HG02852 (cell line): ENCODE measurements around the gene ZDHHC1.

Experiments used
- ATAC-seq: cut with Tn5 transposase; IDR thresholded peaks from one replicate; pipeline ENCODE4 v1.9.1; 2021; ENCODE audit warnings: mild to moderate bottlenecking, moderate library complexity; ENCODE audit not compliant: unreplicated experiment

ZDHHC1 gene

GRCh38 chr16:67411339-67411738 is 4.9 kb downstream of the ZDHHC1 start:
- no peak for ATAC-seq

- no peak for ATAC-seq
Observed at GRCh38 chr16:67409631-67410030, 6.6 kb downstream of the ZDHHC1 start.

- ATAC-seq = no peak
Observed at GRCh38 chr16:67407788-67408452, 8.4 kb downstream of the ZDHHC1 start.

- no peak for ATAC-seq
Observed at GRCh38 chr16:67407176-67407787, 9.0 kb downstream of the ZDHHC1 start.

- ATAC-seq = no peak
Observed at GRCh38 chr16:67406111-67406971, 9.9 kb downstream of the ZDHHC1 start.

GRCh38 chr16:67405336-67405735 is 10.9 kb downstream of the ZDHHC1 start:
- no peak for ATAC-seq

- ATAC-seq = no peak
Observed at GRCh38 chr16:67404740-67405226, 11.5 kb downstream of the ZDHHC1 start.

GRCh38 chr16:67403976-67404555 is 12.2 kb downstream of the ZDHHC1 start:
- ATAC-seq = no peak

GRCh38 chr16:67400901-67401300 is 15.4 kb downstream of the ZDHHC1 start:
- no peak for ATAC-seq

GRCh38 chr16:67399749-67400704 is 16.2 kb downstream of the ZDHHC1 start:
- no peak for ATAC-seq

- no peak for ATAC-seq
Observed at GRCh38 chr16:67399218-67399733, 17.0 kb downstream of the ZDHHC1 start.

GRCh38 chr16:67398546-67399217 is 17.6 kb downstream of the ZDHHC1 start:
- ATAC-seq = no peak

GRCh38 chr16:67397812-67398545 is 18.3 kb downstream of the ZDHHC1 start:
- ATAC-seq = no peak

GRCh38 chr16:67397036-67397801 is 19.1 kb downstream of the ZDHHC1 start:
- no peak for ATAC-seq

GRCh38 chr16:67396159-67397035 is 19.9 kb downstream of the ZDHHC1 start:
- ATAC-seq = no peak

- ATAC-seq = no peak
Observed at GRCh38 chr16:67395458-67396158, 20.7 kb downstream of the ZDHHC1 start.
